ENCODE measurements around the gene SLC52A3. TPM values are rescaled to one million over a fixed set of nuclear protein-coding genes. Genes with fewer than 3 reads are reported as not detected.

Gene SLC52A3
- total and polyA plus RNA-seq, 9 of the 15 experiments (the other 6 are each of a cell fraction or from before 2014, with no cell fraction given), result 0.06 to 0.60 (median 0.11) TPM

GRCh38 chr20:815914-816606 lies 47.8 kb upstream of the SLC52A3 start (continued):
- TF ChIP-seq, protein P1, sequence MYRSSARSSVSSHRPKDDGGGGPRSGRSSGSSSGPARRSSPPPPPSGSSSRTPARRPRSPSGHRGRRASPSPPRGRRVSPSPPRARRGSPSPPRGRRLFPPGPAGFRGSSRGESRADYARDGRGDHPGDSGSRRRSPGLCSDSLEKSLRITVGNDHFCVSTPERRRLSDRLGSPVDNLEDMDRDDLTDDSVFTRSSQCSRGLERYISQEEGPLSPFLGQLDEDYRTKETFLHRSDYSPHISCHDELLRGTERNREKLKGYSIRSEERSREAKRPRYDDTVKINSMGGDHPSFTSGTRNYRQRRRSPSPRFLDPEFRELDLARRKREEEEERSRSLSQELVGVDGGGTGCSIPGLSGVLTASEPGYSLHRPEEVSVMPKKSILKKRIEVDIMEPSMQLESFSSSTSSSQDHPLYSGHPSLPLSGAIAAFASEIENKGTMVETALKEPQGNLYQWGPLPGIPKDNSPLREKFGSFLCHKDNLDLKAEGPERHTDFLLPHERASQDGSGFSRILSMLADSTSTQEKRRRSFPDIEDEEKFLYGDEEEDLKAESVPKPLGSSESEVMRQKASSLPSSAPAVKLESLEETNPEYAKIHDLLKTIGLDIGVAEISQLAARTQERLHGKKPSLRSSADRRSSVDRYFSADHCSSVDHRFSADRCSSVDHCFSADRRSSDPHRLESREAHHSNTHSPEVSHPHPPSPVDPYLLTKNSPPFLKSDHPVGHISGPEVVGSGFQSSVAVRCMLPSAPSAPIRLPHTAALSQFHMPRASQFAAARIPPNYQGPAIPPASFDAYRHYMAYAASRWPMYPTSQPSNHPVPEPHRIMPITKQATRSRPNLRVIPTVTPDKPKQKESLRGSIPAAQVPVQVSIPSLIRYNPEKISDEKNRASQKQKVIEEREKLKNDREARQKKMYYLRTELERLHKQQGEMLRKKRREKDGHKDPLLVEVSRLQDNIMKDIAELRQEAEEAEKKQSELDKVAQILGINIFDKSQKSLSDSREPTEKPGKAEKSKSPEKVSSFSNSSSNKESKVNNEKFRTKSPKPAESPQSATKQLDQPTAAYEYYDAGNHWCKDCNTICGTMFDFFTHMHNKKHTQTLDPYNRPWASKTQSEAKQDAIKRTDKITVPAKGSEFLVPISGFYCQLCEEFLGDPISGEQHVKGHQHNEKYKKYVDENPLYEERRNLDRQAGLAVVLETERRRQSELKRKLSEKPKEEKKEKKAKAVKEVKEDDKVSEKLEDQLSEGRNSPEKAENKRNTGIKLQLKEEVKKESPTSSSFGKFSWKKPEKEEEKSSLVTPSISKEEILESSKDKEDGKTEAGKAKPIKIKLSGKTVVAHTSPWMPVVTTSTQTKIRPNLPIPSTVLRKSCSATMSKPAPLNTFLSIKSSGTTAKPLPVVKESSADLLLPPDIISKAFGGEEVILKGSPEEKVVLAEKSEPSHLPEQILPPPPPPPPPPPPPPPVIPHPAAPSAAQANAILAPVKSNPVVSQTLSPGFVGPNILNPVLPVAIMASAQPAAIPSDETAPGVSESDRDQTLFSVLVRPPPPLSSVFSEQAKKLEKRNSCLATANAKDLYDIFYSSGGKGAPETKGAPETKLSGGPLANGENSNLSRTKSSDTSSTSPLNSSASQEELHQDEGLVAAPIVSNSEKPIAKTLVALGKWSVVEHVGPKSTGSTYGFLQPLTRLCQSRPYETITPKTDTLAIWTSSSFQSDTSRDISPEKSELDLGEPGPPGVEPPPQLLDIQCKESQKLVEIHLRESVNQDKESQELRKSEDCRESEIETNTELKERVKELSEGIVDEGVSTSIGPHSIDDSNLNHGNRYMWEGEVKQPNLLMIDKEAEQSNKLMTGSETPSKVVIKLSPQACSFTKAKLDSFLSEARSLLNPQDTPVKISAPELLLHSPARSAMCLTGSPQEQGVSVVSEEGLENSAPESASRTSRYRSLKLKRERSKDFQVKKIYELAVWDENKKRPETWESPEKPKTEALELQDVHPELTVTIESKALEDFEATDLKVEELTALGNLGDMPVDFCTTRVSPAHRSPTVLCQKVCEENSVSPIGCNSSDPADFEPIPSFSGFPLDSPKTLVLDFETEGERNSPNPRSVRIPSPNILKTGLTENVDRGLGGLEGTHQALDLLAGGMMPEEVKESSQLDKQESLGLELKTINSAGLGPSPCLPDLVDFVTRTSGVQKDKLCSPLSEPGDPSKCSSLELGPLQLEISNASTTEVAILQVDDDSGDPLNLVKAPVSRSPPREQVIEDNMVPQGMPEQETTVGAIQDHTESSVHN (IDR thresholded peaks at IDR 0.05; ENCODE audit: borderline replicate concordance in 1 of 2, low read depth in 1 of 2), result no peak
- TF ChIP-seq RERE (CRISPR knock-in tag; IDR thresholded peaks at IDR 0.05; ENCODE audit: borderline replicate concordance) (no peak), CC2D1A (IDR thresholded peaks at IDR 0.05) (peak; percentile 78), POLR2G (IDR thresholded peaks at IDR 0.05; ENCODE audit: low read depth, low read length) (no peak), ARID2 (IDR thresholded peaks at IDR 0.05) (peak; percentile 82), RBM14 (IDR thresholded peaks at IDR 0.05; ENCODE audit: borderline replicate concordance, insufficient read depth, low read depth, low read length) (no peak), DEAF1 (CRISPR knock-in tag; IDR thresholded peaks at IDR 0.05) (peak; percentile 79), SRSF9 (IDR thresholded peaks at IDR 0.05; ENCODE audit: borderline replicate concordance, low read depth, low read length) (no peak)
- TF ChIP-seq, protein P2, sequence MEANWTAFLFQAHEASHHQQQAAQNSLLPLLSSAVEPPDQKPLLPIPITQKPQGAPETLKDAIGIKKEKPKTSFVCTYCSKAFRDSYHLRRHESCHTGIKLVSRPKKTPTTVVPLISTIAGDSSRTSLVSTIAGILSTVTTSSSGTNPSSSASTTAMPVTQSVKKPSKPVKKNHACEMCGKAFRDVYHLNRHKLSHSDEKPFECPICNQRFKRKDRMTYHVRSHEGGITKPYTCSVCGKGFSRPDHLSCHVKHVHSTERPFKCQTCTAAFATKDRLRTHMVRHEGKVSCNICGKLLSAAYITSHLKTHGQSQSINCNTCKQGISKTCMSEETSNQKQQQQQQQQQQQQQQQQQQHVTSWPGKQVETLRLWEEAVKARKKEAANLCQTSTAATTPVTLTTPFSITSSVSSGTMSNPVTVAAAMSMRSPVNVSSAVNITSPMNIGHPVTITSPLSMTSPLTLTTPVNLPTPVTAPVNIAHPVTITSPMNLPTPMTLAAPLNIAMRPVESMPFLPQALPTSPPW (CRISPR knock-in tag; IDR thresholded peaks at IDR 0.05), result no peak; the same call in 1 of the 2 replicates

Measured in K562 (cell line).